GM12878 (cell line): ENCODE results near the gene RGS1. TPM values are rescaled to one million over a fixed set of nuclear protein-coding genes. Genes with fewer than 3 reads are reported as not detected.

Source experiments
- ATF2 ChIP-seq: IDR thresholded peaks from 2 replicates; pipeline ENCODE4 v1.6.1; 2012; ENCODE audit warnings: low read length, inconsistent platforms
- BCL11A ChIP-seq: IDR thresholded peaks from 2 replicates; pipeline ENCODE4 v1.6.1; 2011; ENCODE audit warnings: low read depth, low read length
- BCL3 ChIP-seq: IDR thresholded peaks from 2 replicates; pipeline ENCODE4 v1.6.1; 2011; ENCODE audit warnings: borderline replicate concordance, low read depth, mild to moderate bottlenecking, moderate library complexity, low read length; ENCODE audit not compliant: insufficient read depth, poor library complexity, severe bottlenecking
- BCLAF1 ChIP-seq: fragments of 450-650 bp; IDR thresholded peaks from 2 replicates; pipeline ENCODE4 v1.6.1; 2017; ENCODE audit warnings: antibody characterized with exemption, mild to moderate bottlenecking, moderate library complexity
- CEBPB ChIP-seq, 2 experiments: fragments of 150-350 bp in 1 of 2; IDR thresholded peaks; 2 replicates each; pipeline ENCODE4 v1.6.1; 2012 to 2014; ENCODE audit warnings: low read depth in 2 of 2, low read length in 2 of 2, borderline replicate concordance in 1 of 2, inconsistent platforms in 1 of 2
- EGR1 ChIP-seq, 2 experiments: IDR thresholded peaks; 1 replicate in 1 of 2; 2 replicates in 1 of 2; pipeline ENCODE4 v1.6.1; 2011 to 2012; ENCODE audit warnings: low read depth in 2 of 2, low read length in 2 of 2, borderline replicate concordance in 1 of 2, mild to moderate bottlenecking in 1 of 2, moderate library complexity in 1 of 2
- IRF3 ChIP-seq: fragments of 450-650 bp; IDR thresholded peaks from 2 replicates; pipeline ENCODE4 v1.6.1; 2014; ENCODE audit warnings: mild to moderate bottlenecking
- KDM1A ChIP-seq: fragments of 200-600 bp; sonication (generic); IDR thresholded peaks from 2 replicates; pipeline ENCODE4 v1.6.1; 2016; ENCODE audit warnings: borderline replicate concordance
- MLLT1 ChIP-seq: fragments of 450-650 bp; IDR thresholded peaks from 2 replicates; pipeline ENCODE4 v1.6.1; 2016; ENCODE audit warnings: mild to moderate bottlenecking
- POLR2AphosphoS5 ChIP-seq: IDR thresholded peaks from 2 replicates; pipeline ENCODE4 v1.6.1; 2011; ENCODE audit warnings: mild to moderate bottlenecking, low read length, inconsistent platforms
- RBBP5 ChIP-seq: fragments of 200-600 bp; sonication (generic); conservative IDR thresholded peaks from 2 replicates; pipeline ENCODE4 v1.6.1; 2016
- RUNX3 ChIP-seq: IDR thresholded peaks from 2 replicates; pipeline ENCODE4 v1.6.1; 2012; ENCODE audit warnings: low read length, inconsistent platforms
- SIN3A ChIP-seq: IDR thresholded peaks from 2 replicates; pipeline ENCODE4 v1.6.1; 2012; ENCODE audit warnings: low read depth, low read length, improper control_type of control experiment
- SP1 ChIP-seq: IDR thresholded peaks from one replicate; pipeline ENCODE4 v1.6.1; 2011; ENCODE audit warnings: low read depth, low read length
- TBL1XR1 ChIP-seq: IDR thresholded peaks from 2 replicates; pipeline ENCODE4 v1.6.1; 2012; ENCODE audit warnings: low read depth, low read length, improper control_type of control experiment
- YBX1 ChIP-seq: fragments of 450-650 bp; IDR thresholded peaks from 2 replicates; pipeline ENCODE4 v1.6.1; 2016; ENCODE audit warnings: antibody characterized with exemption
- ZBTB33 ChIP-seq: fragments of 450-650 bp; IDR thresholded peaks from 2 replicates; pipeline ENCODE4 v1.6.1; 2017; ENCODE audit warnings: mild to moderate bottlenecking
- ZZZ3 ChIP-seq: IDR thresholded peaks from 2 replicates; pipeline ENCODE4 v1.6.1; 2011; ENCODE audit warnings: low read depth; ENCODE audit not compliant: control insufficient read depth, insufficient read length
- polyA plus RNA-seq, 11 experiments: library from polyadenylated mRNA; depleted of rRNA in 4 of 11; unstranded in 6 of 11; stranded (reverse) in 5 of 11; fragments of >200 nt; fragmentation: Nextera tagmentation in 4 of 11; fragmentation: Illumina TruSeq in 1 of 11; extraction: Ambion mirVana in 4 of 11; extraction: Trizol in 1 of 11; gene quantifications; 1 replicate in 1 of 11; 2 replicates in 10 of 11; pipeline versions ENCODE4 v1.2.1 to v1.2.3, GENCODE V29; 2011 to 2016; ENCODE audit warnings: inconsistent platforms in 2 of 11, missing spikeins in 2 of 11, low read depth in 1 of 11
- total RNA-seq, 4 experiments: library from RNA; depleted of rRNA in 3 of 4; stranded (reverse); fragments of >200 nt in 3 of 4; fragmentation: Illumina TruSeq in 1 of 4; extraction: Trizol in 1 of 4; gene quantifications; 2 replicates each; pipeline versions ENCODE4 v1.2.1 to v1.2.3, GENCODE V29; 2013 to 2021

The RGS1 gene
- total and polyA plus RNA-seq, 10 of the 15 experiments (the other 5 are each of a cell fraction or from before 2014, with no cell fraction given), result 20.7 to 882 (median 45.9) TPM

GRCh38 chr1:192609110-192610079, 33.8 kb downstream of the RGS1 start (continued):
- TF ChIP-seq BCL3 (peak; percentile 75), CEBPB (IDR thresholded peaks at IDR 0.05; ENCODE audit: borderline replicate concordance in 1 of 2, low read depth in 2 of 2, low read length in 2 of 2) (no peak), IRF3 (no peak), SIN3A (no peak), POLR2AphosphoS5 (peak; percentile 32; the same call in 1 of the 2 replicates), TBL1XR1 (peak; percentile 65; the same call in 1 of the 2 replicates), SP1 (peak; percentile 62), MLLT1 (peak; percentile 96), ZBTB33 (peak; percentile 38; the same call in 1 of the 2 replicates), RBBP5 (no peak), BCL11A (peak; percentile 98), ATF2 (peak; percentile 85), ZZZ3 (no peak), KDM1A (no peak), EGR1 (IDR thresholded peaks at IDR 0.05; ENCODE audit: borderline replicate concordance in 1 of 2, low read depth in 2 of 2, low read length in 2 of 2) (no peak), BCLAF1 (no peak), RUNX3 (peak; percentile 85), YBX1 (no peak)
